ENCODE data around the gene SPATA31C1. TPM values are rescaled to one million over a fixed set of nuclear protein-coding genes. Genes with fewer than 3 reads are reported as not detected.

Gene SPATA31C1
- total and polyA plus RNA-seq, 2 donors (not counting 3 experiments of a cell fraction or from before 2014, with no cell fraction given): not detected

DNA sequence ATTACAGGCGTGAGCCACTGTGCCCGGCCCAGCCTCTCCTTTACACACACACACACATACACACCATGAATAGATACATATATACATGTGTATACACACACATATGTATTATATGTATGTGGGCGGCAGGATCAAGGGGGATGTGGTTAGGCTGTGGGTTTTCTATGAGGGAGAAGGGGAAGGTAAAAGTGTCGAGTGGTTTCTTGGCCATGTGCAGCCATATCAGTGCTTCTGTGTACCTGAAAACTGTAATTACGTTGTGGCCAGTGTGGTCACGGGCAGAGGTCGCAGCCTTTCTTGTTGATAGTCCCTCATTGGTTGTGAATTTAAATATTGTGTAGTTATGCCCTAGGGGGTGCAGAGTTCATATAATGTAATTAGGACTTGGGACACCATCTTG lies 40.1 kb downstream of the SPATA31C1 start:
- no peak overlapping the region for H3K9ac ChIP-seq (replicated peaks; ENCODE audit: extremely low read depth, insufficient read depth, low read length)
- BruUV-seq (replicated peaks): no TSS peak
- H3K9me3 ChIP-seq (replicated peaks; ENCODE audit: control insufficient read depth, insufficient read depth, low read length): no peaks in the 10 kb centered on the region
- no peaks in the 10 kb centered on the region for H3K9me1 ChIP-seq (replicated peaks; ENCODE audit: control insufficient read depth, extremely low read depth, insufficient read depth, low read length)
- H3K36me3 ChIP-seq (ENCODE audit: control insufficient read depth in 2 of 2, extremely low read depth in 1 of 2, insufficient read depth in 2 of 2, low read length in 2 of 2): no peaks in the 10 kb centered on the region
- dilution Hi-C loops (cut with MboI; ENCODE audit: extremely low pct_ligation_motif_present, low sequenced_read_pairs) (no loop called here), intact Hi-C loops (cut with micrococcal nuclease) (no loop called here)
- CTCF ChIA-PET: no interaction called here
- peaks cover 0 to 2% of the 10 kb centered on the region in 2 experiments for H3K27me3 ChIP-seq (ENCODE audit: control insufficient read depth in 2 of 2, insufficient read depth in 2 of 2, low read length in 2 of 2)
- DNase-seq (ENCODE audit: low read depth, low spot score): no peak
- H3K4me2 ChIP-seq (ENCODE audit: insufficient read depth, low read length): no peak overlapping the region
- no peak for FAIRE-seq
- H3K27ac ChIP-seq (ENCODE audit: insufficient read depth, low read depth, low read length): no peak overlapping the region
- H3K79me2 ChIP-seq (ENCODE audit: control insufficient read depth, insufficient read depth, low read length): no peaks in the 10 kb centered on the region
- no peak overlapping the region for H2AFZ ChIP-seq (ENCODE audit: low read depth, low read length)
- H3K4me3 ChIP-seq (replicated peaks in 1 of 3; ENCODE audit: insufficient read depth in 1 of 3, low read depth in 1 of 3, low read length in 3 of 3): no peak overlapping the region
- POLR2A ChIA-PET: no interaction called here
- H4K20me1 ChIP-seq (replicated peaks; ENCODE audit: control insufficient read depth, extremely low read depth, insufficient read depth, low read length): no peaks in the 10 kb centered on the region
- no peaks in the 10 kb centered on the region for H3K4me1 ChIP-seq (ENCODE audit: control insufficient read depth, extremely low read depth, insufficient read depth, low read length)
- TF ChIP-seq, protein P1, sequence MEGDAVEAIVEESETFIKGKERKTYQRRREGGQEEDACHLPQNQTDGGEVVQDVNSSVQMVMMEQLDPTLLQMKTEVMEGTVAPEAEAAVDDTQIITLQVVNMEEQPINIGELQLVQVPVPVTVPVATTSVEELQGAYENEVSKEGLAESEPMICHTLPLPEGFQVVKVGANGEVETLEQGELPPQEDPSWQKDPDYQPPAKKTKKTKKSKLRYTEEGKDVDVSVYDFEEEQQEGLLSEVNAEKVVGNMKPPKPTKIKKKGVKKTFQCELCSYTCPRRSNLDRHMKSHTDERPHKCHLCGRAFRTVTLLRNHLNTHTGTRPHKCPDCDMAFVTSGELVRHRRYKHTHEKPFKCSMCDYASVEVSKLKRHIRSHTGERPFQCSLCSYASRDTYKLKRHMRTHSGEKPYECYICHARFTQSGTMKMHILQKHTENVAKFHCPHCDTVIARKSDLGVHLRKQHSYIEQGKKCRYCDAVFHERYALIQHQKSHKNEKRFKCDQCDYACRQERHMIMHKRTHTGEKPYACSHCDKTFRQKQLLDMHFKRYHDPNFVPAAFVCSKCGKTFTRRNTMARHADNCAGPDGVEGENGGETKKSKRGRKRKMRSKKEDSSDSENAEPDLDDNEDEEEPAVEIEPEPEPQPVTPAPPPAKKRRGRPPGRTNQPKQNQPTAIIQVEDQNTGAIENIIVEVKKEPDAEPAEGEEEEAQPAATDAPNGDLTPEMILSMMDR (IDR thresholded peaks at IDR 0.05; ENCODE audit: extremely low read depth in 1 of 2, insufficient read depth in 1 of 2, low read depth in 1 of 2, low read length in 2 of 2): no peak
- TF ChIP-seq JUN (IDR thresholded peaks at IDR 0.05; ENCODE audit: borderline replicate concordance, insufficient read depth, insufficient read length, low read depth) (no peak), FOS (IDR thresholded peaks at IDR 0.05; ENCODE audit: borderline replicate concordance, insufficient read depth, low read length) (no peak), MYC (IDR thresholded peaks at IDR 0.05; ENCODE audit: low read depth, low read length) (no peak), POLR2AphosphoS5 (IDR thresholded peaks at IDR 0.05; ENCODE audit: insufficient read depth, low read depth, low read length) (no peak), GATA2 (IDR thresholded peaks at IDR 0.05; ENCODE audit: insufficient read depth, insufficient read length, low read depth, low read length) (no peak), EZH2 (IDR thresholded peaks at IDR 0.05; ENCODE audit: borderline replicate concordance, low read depth, low read length, severe bottlenecking) (no peak), POLR2A (IDR thresholded peaks at IDR 0.05; ENCODE audit: low read depth, low read length) (no peak)
- TF ChIP-seq, protein P2, sequence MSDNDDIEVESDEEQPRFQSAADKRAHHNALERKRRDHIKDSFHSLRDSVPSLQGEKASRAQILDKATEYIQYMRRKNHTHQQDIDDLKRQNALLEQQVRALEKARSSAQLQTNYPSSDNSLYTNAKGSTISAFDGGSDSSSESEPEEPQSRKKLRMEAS (IDR thresholded peaks at IDR 0.05; ENCODE audit: insufficient read depth, insufficient read length): no peak
